ENCODE results near the gene SUMF2. TPM values are rescaled to one million over a fixed set of nuclear protein-coding genes. Genes with fewer than 3 reads are reported as not detected.

The SUMF2 gene
- total and polyA plus RNA-seq, 2 of the 13 experiments (the other 11 are each of a cell fraction or from before 2014, with no cell fraction given) = 48.9 to 54.4 TPM

GRCh38 chr7:56106108-56107073 lies 42.3 kb downstream of the SUMF2 start, which contains the start of gene CHCHD2 (continued):
- TF ChIP-seq STAT6 (CRISPR knock-in tag; IDR thresholded peaks at IDR 0.05; ENCODE audit: borderline replicate concordance) = no peak
- peak; percentile 94 for TF ChIP-seq THAP11 (CRISPR knock-in tag; IDR thresholded peaks at IDR 0.05)
- no peak for TF ChIP-seq ZNF740 (CRISPR knock-in tag; IDR thresholded peaks at IDR 0.05)
- TF ChIP-seq ADNP (CRISPR knock-in tag; IDR thresholded peaks at IDR 0.05) = no peak
- no peak for TF ChIP-seq ZUFSP (CRISPR knock-in tag; IDR thresholded peaks at IDR 0.05; ENCODE audit: borderline replicate concordance)
- TF ChIP-seq RAD21 (CRISPR knock-in tag; IDR thresholded peaks at IDR 0.05) = no peak; the same call in 1 of the 2 replicates
- TF ChIP-seq ZNF747 (CRISPR knock-in tag; IDR thresholded peaks at IDR 0.05; ENCODE audit: borderline replicate concordance) = no peak
- no peak for TF ChIP-seq ZNF382 (CRISPR knock-in tag; IDR thresholded peaks at IDR 0.05; ENCODE audit: borderline replicate concordance)
- peak; percentile 92 for TF ChIP-seq ZNF430 (CRISPR knock-in tag; IDR thresholded peaks at IDR 0.05)
- peak; percentile 73; the same call in 1 of the 2 replicates for TF ChIP-seq ZNF451 (CRISPR knock-in tag; IDR thresholded peaks at IDR 0.05)
- no peak for TF ChIP-seq RBM39 (IDR thresholded peaks at IDR 0.05; ENCODE audit: low read depth, low read length, poor library complexity, severe bottlenecking)
- peak; percentile 86 for TF ChIP-seq IRF2 (CRISPR knock-in tag; IDR thresholded peaks at IDR 0.05)
- TF ChIP-seq SAFB2 (CRISPR knock-in tag; IDR thresholded peaks at IDR 0.05; ENCODE audit: borderline replicate concordance, low read depth) = peak; percentile 44; the same call in 1 of the 2 replicates
- 0 out of 2 replicates have a peak, but pooled peaks have one; percentile 17 for TF ChIP-seq MTERF4 (CRISPR knock-in tag; IDR thresholded peaks at IDR 0.05)
- TF ChIP-seq HDAC2 (CRISPR knock-in tag; IDR thresholded peaks at IDR 0.05) = peak; percentile 69
- TF ChIP-seq KDM5A (IDR thresholded peaks at IDR 0.05; ENCODE audit: borderline replicate concordance, low read length) = peak; percentile 44; the same call in 1 of the 2 replicates
- TF ChIP-seq PBX3 (CRISPR knock-in tag; IDR thresholded peaks at IDR 0.05; ENCODE audit: borderline replicate concordance) = no peak
- TF ChIP-seq NFE2L2 (IDR thresholded peaks at IDR 0.05; ENCODE audit: low read length) = no peak
- peak; percentile 37; the same call in 1 of the 2 replicates for TF ChIP-seq TFAP4 (IDR thresholded peaks at IDR 0.05; ENCODE audit: borderline replicate concordance, low read depth)

All from HepG2 (cell line).